NCI-H526 (cell line): ENCODE measurements around the gene CCBE1.
"Not testable (repeated sequence)": the region's sequence is repeated elsewhere in the genome, so short reads cannot be mapped to it uniquely, and the experiment has no call there.

Experiments
- DNase-seq, 2 experiments: peaks; one replicate each; lab custom pipeline; 2025; lab: John Stamatoyannopoulos, UW

The CCBE1 gene

GRCh38 chr18:59697236-59697932 lies at the start of gene CCBE1:
CCBE1 (minus strand) TSS chr18:59697423.
- peak in 1 of 2 experiments; percentile 49 for DNase-seq

DNA sequence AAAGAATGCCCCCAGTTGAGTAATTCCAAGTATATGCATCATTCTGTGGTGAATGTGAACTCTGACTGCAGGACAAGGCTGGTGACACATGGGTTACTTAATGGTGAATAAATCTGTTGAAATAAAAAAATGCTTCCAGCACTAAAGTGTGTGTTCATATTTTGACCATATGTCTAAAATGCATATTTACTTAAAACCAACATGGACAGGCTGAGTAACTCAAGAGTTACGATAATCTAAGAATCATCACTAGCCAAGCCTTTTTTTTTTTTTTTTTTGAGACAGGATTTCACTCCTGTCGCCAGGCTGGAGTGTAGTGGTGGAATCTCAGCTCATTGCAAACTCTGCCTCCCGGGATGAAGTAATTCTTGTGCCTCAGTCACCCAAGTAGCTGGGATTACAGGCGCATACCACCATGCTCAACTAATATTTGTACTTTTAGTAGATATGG lies 47.1 kb upstream of the CCBE1 start:
- DNase-seq = no peak

DNA sequence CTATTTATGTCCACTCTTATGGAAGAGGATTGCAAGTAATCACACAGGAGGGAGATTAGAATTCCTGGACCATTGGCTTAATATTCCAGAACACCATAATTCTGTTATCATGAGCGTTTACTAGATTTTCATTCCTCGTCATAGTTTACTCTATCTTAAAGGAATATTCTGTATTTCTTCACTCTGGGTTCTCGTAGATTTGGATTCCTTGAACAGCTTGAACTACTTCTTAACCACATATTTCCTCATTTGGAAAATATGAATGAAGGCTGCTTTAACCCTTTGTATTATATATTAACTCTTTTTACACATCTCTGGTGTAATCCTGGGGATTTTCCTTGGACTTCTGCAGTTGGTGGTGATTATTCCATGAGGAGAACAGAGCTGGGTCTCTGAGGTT lies 46.3 kb upstream of the CCBE1 start:
- DNase-seq = no peak

- DNase-seq = no peak
Observed at GRCh38 chr18:59742325-59743111, 45.3 kb upstream of the CCBE1 start.

DNA sequence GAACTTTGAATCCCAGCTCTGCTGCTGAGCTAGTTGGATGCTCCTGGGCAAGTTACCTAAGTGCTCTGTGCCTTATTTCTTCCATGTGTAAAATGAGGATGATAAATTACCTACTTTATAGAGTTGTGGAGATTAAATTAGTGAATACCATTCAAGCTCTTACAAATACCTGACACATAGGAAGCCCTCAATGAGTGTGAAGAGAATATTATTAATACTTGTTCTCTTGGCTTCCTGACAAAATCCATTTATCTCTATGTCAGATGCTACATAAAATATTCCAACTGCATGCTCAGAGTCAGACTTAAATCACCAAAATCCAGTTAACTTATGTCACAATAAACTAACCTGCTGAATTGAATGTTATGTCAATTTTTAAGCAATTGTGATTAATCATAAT lies 42.9 kb upstream of the CCBE1 start:
- no peak for DNase-seq

DNA sequence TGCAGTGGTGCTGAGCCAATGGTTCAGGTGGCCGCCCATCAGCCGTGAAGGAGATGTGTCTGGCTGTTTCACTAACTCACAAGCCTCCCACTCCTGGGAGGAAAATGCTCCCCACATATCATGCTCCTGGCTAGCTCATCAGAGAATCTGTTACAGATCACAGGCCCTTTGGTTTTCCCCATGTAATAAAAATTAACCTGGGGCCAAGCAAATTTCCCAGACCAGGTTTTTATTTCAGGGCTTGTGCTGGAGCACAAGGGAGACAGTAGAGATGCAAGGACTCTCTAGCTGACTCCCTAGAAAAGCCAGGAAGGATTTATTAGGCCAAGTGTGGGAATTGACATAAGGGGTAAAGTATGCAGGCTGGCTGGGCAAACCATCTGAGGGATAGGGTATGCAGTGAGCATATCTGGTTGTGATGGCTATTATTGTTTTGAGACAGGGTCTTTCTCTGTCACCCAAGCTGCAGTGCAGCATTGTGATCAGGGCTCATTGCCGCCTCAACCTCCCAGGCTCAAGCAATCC lies 40.6 kb upstream of the CCBE1 start:
- no peak for DNase-seq

DNA sequence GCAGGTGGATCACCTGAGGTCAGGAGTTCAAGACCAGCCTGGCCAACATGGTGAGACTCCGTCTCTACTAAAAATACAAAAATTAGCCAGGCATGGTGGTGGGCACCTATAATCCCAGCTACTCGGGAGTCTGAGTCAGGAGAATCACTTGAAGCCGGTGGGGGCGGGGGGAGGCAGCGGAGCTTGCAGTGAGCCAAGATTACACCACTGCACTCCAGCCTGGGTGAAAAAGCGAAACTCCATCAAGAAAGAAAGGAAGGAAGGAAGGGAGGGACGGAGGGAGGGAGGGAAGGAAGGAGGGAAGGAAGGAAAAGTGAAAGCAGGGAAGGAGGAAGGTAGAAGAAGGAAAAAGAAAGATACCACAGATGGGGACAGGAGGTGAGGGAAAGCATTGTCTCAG lies 40.1 kb upstream of the CCBE1 start:
- DNase-seq = not testable (repeated sequence)

GRCh38 chr18:59736061-59736460 lies 38.8 kb upstream of the CCBE1 start:
- no peak for DNase-seq

- no peak for DNase-seq
Observed at GRCh38 chr18:59735269-59735860, 38.1 kb upstream of the CCBE1 start.

DNA sequence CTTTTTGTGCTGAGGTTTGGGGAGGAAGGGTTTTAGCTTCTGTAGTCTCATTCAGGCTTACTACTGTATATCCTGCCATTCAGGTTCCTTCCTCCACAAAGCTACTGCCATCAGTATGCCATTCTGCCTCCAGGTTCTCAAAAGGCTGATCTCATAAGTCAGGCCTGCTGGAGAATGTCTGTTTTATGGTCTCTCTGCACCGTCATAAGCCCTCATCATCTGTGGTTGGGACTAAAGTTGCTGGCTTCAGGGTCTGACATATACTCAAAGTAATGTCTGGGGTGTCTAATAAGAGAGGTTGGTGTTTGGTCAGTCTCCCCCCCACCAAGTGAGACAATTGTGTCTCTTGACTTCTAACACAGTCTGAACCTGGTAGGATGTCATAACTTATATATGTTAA lies 36.2 kb upstream of the CCBE1 start:
- DNase-seq = no peak

DNA sequence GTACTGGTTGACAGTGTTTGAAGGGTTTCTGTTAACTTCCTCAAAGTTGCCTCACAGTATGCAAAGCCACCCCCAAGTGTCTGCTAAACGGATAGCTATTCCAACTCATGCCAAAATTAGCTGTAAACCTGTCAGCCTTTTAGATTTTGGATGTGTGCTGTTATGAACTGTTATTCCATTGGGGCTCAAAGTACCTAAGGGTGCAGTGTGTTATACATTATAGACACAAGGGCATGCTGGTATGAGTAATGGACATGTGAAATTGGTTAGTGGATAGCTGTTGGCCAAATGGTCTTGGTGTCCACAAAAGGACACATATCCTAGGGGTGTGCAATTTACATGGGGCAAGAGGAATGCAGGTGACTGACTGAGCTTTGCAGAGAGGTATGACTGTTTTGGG lies 33.7 kb upstream of the CCBE1 start:
- DNase-seq = no peak

DNA sequence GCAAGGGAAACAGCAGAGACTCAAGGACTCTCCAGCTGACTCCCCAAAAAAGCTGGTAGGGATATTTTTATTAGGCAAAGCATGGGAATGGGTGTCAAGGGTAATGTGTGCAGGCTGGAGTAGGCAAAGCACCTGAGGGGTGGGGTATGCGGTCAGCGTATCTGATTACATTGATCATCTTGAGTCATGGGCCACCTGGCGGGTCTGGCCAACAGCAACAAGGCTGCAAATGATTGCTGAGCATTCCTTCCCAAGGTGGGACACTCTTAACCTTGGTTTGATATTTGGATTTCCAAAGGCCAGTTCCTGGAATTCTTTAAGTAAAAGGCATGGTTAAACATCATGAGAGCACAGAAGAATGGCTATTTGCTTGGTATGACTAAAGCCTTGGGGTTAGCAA lies 32.6 kb upstream of the CCBE1 start:
- DNase-seq = no peak

DNA sequence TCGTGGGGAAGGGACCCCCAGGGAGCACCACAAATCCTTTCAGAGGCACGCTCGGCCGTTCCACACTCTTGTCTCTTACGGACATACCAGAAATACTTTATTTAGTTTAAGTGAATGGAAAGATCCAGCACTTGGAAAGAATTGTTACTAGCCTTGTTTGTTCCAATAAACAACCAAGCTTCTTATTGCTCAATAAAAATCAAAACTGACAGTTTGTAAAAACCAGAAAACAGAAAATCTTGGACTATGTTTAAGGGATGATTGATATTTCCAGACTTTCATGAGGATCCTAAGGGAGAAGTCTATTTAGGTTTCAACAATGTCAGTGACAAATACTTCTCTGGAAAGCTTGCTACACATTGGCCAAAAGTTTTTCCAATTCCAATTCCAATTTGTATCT lies 31.6 kb upstream of the CCBE1 start:
- no peak for DNase-seq

- DNase-seq = no peak
Observed at GRCh38 chr18:59725142-59725541, 27.9 kb upstream of the CCBE1 start.

- DNase-seq = no peak
Observed at GRCh38 chr18:59724103-59724502, 26.9 kb upstream of the CCBE1 start.

GRCh38 chr18:59721931-59722330 lies 24.7 kb upstream of the CCBE1 start:
- no peak for DNase-seq

GRCh38 chr18:59721211-59721610 lies 24.0 kb upstream of the CCBE1 start:
- no peak for DNase-seq

- DNase-seq = no peak
Observed at GRCh38 chr18:59719544-59720181, 22.4 kb upstream of the CCBE1 start.

DNA sequence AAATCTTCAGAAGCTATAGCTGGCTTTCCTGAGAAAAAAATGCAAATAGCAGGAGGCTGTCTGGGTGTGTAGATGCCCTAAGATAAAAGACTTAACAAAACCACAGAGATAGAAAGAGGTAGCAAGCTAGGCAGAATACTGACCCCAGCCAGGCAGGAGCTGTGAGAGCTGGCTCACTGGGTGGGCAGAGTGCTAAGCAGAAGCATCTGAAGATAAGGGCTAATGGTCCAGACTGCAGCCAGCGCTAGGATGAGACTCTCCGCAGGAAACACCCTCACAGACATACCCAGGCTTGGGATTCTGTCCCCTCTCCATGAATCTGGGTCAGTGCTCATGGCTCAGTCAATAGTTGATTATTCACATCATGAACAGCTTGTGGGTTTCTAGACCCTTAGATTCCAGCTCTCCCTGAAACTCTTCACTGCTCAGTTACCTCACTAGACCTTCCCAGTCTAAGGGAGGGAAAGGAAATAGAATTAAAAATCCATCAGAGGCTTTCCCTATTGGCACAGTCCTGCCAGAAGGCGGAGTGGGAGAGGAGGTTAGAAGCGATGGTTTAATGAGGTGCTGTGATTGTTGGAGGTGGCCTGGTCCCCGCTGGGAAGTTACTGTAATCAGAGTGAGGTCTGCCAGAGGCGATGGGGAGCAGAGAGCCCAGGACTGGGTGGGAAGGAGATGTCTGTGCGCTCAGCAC lies 21.4 kb upstream of the CCBE1 start:
- DNase-seq = no peak

DNA sequence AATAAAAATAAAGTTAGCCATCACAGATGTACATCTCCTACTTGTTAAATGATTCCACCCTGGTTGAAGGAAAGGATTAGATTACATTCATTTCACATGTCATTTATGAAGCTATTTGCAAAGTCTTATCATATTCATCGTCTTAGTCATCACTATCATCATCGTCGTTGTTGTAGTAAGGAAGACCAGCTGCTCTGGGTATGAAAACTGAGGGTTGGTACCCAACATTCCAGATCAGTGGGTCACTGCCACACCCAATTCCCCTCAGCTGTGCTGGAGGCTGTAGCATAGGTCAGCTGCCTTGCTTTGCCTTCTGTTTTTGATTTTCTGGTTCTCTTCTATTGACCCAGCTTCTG lies 20.9 kb upstream of the CCBE1 start:
- DNase-seq = no peak

DNA sequence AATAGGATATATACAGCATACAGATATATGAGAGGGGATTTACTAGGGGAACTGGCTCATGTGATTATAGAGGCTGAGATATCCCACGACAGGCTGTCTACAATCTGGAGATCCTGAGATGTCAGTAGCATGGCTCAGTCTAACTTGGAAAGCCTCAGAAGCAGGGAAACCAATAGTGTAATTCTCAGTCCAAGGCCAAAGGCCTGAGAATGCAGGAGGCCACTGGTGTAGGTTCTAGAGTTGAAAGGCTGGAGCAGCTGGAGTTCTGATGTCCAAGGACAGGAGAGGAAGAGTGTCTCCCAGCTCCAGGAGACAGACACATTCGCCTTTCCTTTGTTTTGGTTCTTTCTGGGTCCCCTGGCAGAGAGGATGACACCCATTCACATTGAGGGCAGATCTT lies 20.1 kb upstream of the CCBE1 start:
- no peak for DNase-seq

DNA sequence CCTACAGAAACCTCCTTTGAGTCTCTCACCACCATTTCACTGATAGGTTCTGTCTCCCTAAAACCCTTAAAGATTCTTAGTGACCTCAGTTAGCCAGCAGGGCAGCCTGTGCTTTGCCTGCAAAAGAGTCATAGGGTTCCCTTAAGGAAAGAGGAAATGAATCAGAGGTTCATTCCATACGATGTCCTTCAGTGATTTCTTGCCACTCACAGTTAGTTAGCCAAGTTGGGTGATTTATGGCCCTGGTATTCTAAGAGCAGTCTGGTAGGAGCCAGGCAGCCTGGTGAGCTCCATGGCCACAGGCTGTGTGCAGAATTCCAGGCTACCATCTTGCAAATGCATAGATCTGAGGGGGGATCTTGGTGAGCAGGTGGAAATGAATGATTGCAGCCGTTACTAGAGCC lies 18.7 kb upstream of the CCBE1 start:
- no peak for DNase-seq
